Upper lobe of right lung (tissue), 1 donor: Measurements from ENCODE around the gene GCG. TPM values are rescaled to one million over a fixed set of nuclear protein-coding genes. Genes with fewer than 3 reads are reported as not detected.

Experiments used
- ATAC-seq: fragments of 200-7000 bp; cut with Tn5 transposase; one replicate; pipeline ENCODE4 v1.9.1; 2020; ENCODE audit warnings: mild to moderate bottlenecking, moderate library complexity
- DNase-seq: peaks from one replicate; pipeline ENCODE4 v3.0.0-alpha.2; 2020
- H3K27ac ChIP-seq: fragments of 200-600 bp; one replicate; pipeline ENCODE4 v1.8.0; 2022
- H3K27me3 ChIP-seq: fragments of 200-600 bp; one replicate; pipeline ENCODE4 v1.8.0; 2022; ENCODE audit warnings: mild to moderate bottlenecking
- H3K36me3 ChIP-seq: fragments of 200-600 bp; one replicate; pipeline ENCODE4 v1.8.0; 2022
- H3K4me1 ChIP-seq: fragments of 200-600 bp; one replicate; pipeline ENCODE4 v1.8.0; 2022
- H3K4me3 ChIP-seq: fragments of 200-600 bp; one replicate; pipeline ENCODE4 v1.8.0; 2022; ENCODE audit warnings: mild to moderate bottlenecking
- H3K9me3 ChIP-seq: fragments of 200-600 bp; one replicate; pipeline ENCODE4 v1.8.0; 2022
- intact Hi-C: fragments of 100-400 bp; cut with DNase I; formaldehyde crosslinking; loops from one replicate; pipeline ENCODE4 v1.11.0; 2022
- total RNA-seq: library from RNA; stranded (reverse); fragmentation: NEBNext Ultra II Directional; extraction: Animal tissue kit (Norgen Biotek cat#: 25700); gene quantifications from one replicate; pipeline ENCODE4 v1.2.1, GENCODE V29; 2021
- TF ChIP-seq, protein P1 (sequence below): fragments of 200-600 bp; IDR thresholded peaks from one replicate; pipeline ENCODE4 v1.8.0; 2022; ENCODE audit warnings: antibody characterized with exemption
- donor health status: DM: no; HTN: yes; CAD: no; lungs with severe emphysema.

The GCG gene
- total RNA-seq, 1 donor from 2014 or later = not detected

DNA sequence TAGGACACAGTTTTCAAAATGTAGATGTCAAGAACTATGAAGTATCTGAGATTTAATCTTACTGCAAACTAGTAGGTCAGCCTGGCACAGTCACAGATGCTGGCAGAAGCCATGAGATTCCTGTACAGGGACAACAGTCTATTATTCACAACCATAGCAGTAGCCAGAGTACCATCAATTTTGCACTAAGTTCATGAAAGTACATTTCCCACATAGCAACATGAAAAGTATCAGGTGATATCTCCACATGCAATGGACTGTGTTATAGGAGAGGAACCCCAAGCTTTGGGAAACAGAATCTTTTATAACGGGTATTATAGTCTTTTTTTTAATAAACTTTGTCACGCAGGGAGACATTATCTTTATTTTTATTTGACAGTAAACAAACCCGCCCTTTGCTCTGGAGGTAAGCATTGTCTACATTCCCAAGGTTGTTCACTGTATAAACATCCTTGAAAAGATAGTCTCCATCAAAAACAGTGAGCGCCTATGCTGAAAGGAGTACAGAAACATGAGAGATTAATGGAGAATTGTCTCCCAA is 44.6 kb downstream of the GCG start:
- DNase-seq (no peak), ATAC-seq (no peak)
- no peaks in the 10 kb centered on the region for H3K27me3 ChIP-seq
- no peak overlapping the region for H3K27ac ChIP-seq
- H3K36me3 ChIP-seq = no peaks in the 10 kb centered on the region
- H3K9me3 ChIP-seq = no peaks in the 10 kb centered on the region
- TF ChIP-seq, protein P1, sequence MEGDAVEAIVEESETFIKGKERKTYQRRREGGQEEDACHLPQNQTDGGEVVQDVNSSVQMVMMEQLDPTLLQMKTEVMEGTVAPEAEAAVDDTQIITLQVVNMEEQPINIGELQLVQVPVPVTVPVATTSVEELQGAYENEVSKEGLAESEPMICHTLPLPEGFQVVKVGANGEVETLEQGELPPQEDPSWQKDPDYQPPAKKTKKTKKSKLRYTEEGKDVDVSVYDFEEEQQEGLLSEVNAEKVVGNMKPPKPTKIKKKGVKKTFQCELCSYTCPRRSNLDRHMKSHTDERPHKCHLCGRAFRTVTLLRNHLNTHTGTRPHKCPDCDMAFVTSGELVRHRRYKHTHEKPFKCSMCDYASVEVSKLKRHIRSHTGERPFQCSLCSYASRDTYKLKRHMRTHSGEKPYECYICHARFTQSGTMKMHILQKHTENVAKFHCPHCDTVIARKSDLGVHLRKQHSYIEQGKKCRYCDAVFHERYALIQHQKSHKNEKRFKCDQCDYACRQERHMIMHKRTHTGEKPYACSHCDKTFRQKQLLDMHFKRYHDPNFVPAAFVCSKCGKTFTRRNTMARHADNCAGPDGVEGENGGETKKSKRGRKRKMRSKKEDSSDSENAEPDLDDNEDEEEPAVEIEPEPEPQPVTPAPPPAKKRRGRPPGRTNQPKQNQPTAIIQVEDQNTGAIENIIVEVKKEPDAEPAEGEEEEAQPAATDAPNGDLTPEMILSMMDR = no peak
- no peak overlapping the region for H3K4me3 ChIP-seq
- intact Hi-C loops = no loop called here
- peaks cover 13% of the 10 kb centered on the region for H3K4me1 ChIP-seq

GRCh38 chr2:162106746-162107145 is 45.3 kb downstream of the GCG start:
- H3K36me3 ChIP-seq = no peaks in the 10 kb centered on the region
- no peaks in the 10 kb centered on the region for H3K27me3 ChIP-seq
- H3K27ac ChIP-seq = no peak overlapping the region
- no peak for ATAC-seq
- intact Hi-C loops = no loop called here
- peaks cover 9% of the 10 kb centered on the region for H3K4me1 ChIP-seq
- TF ChIP-seq, protein P1 = no peak
- no peak for DNase-seq
- no peak overlapping the region for H3K4me3 ChIP-seq
- no peaks in the 10 kb centered on the region for H3K9me3 ChIP-seq

DNA sequence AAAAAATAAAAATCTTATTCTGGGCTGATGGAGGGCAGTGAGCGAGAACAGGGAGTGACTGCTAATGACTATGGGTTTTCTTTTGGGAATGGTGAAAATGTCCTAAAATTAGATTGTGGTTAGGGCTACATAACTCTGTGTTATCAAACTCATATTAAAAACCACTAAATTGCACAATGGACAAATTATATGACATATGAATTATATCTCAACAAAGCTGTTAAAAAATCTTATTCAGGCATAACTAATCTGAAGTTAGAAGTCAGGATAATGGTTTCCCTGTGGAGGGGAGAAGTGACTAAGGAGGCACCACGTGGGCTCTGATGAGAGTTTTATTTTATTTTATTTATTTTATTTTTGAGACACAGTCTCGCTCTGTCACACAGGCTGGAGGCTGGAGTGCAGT is 45.9 kb downstream of the GCG start:
- intact Hi-C loops = no loop called here

DNA sequence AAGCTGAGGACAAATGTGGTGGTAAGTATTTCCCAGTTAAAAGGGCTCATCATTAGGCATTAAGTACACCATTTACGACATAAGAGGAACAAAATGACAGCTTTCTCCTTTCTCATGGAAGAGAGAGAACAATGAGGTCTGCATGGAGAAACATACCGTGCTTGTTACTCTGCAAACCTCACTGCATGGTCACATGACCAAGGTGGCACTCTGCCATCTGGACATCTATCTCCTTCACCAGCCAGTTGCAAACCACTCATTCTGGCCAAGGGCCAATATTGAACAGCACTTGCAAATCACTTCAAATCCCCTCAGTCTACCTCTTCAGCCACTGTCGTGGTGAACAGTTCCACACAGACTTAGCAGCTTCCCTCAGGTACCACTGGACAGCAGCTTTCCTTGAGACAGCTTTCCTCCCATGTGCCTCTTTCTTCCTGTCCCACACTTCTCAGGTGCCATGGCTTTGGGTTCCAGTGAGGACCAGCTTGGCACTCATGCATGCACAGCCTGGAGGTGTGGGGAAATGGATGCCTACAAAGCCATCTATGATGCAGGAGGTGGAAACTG is 48.5 kb downstream of the GCG start:
- Histone ChIP-seq H3K27me3 (no peaks in the 10 kb centered on the region), H3K27ac (no peak overlapping the region), H3K9me3 (no peaks in the 10 kb centered on the region), H3K4me3 (no peak overlapping the region), H3K36me3 (no peaks in the 10 kb centered on the region), H3K4me1 (peaks cover 7% of the 10 kb centered on the region)
- ATAC-seq = no peak
- intact Hi-C loops = no loop called here
- DNase-seq = no peak
- TF ChIP-seq, protein P1 = no peak

More for the DNA sequence above, 45.9 kb downstream of the GCG start:
- H3K27ac ChIP-seq = no peak overlapping the region
- no peaks in the 10 kb centered on the region for H3K36me3 ChIP-seq
- TF ChIP-seq, protein P1 = no peak
- no peak for ATAC-seq
- H3K4me1 ChIP-seq = peaks cover 7% of the 10 kb centered on the region
- DNase-seq = no peak
- H3K9me3 ChIP-seq = no peaks in the 10 kb centered on the region
- no peak overlapping the region for H3K4me3 ChIP-seq
- H3K27me3 ChIP-seq = no peaks in the 10 kb centered on the region

DNA sequence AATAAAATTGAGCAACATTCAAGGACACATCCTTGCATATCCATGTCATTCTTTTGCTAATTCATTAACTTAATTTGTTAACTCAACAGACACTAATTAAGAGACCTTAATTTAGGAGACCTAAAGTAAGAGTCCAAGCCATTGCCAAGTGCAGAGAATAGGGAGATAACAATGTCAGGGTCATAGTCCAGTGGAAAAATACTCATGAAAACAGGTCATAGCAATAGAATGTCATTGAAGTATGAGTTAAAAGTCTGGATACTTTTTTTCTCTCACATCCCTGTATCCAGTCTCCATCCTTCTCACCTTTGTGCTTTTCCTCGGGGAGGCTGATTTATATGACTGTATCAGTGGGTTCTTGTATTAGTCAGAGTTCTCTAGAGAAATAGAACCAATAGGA is 51.5 kb downstream of the GCG start:
- H3K4me3 ChIP-seq = no peak overlapping the region
- TF ChIP-seq, protein P1 = no peak
- peaks cover 7% of the 10 kb centered on the region for H3K4me1 ChIP-seq
- intact Hi-C loops = no loop called here
- H3K9me3 ChIP-seq = no peaks in the 10 kb centered on the region
- DNase-seq = no peak
- no peak overlapping the region for H3K27ac ChIP-seq
- H3K36me3 ChIP-seq = no peaks in the 10 kb centered on the region
- ATAC-seq = no peak
- no peaks in the 10 kb centered on the region for H3K27me3 ChIP-seq

- TF ChIP-seq, protein P1 = no peak
- H3K27me3 ChIP-seq = no peaks in the 10 kb centered on the region
- no peaks in the 10 kb centered on the region for H3K9me3 ChIP-seq
- no peak for ATAC-seq
- intact Hi-C loops = no loop called here
- H3K36me3 ChIP-seq = no peaks in the 10 kb centered on the region
- H3K4me1 ChIP-seq = peaks cover 7% of the 10 kb centered on the region
- DNase-seq = no peak
- no peak overlapping the region for H3K4me3 ChIP-seq
- no peak overlapping the region for H3K27ac ChIP-seq
Measured at GRCh38 chr2:162099836-162100235, 52.2 kb downstream of the GCG start.
